Measurements from ENCODE around the gene DTX1.

DTX1 gene

DNA sequence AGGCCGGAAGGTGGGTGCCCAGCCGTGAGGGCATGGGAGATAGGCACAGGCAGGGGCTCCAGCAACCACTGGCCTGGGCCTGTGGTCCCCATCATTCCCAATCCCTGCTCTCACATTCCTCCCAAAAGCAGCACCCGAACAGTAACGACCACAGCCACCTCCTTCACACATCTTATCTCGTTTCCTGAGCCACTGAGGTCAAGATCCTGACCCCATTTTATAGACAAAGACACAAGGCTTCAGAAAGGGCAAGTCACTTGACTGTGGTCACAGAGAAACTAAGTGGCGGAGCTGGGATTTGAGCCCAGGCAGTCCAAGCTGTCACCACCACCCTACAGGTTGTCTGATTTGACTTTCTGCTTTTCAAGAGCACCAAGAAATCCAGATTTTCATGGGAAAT lies 38.9 kb downstream of the DTX1 start:
- no peak for DNase-seq

GRCh38 chr12:113096675-113097461 lies 40.3 kb downstream of the DTX1 start:
- no peak for DNase-seq

DNA sequence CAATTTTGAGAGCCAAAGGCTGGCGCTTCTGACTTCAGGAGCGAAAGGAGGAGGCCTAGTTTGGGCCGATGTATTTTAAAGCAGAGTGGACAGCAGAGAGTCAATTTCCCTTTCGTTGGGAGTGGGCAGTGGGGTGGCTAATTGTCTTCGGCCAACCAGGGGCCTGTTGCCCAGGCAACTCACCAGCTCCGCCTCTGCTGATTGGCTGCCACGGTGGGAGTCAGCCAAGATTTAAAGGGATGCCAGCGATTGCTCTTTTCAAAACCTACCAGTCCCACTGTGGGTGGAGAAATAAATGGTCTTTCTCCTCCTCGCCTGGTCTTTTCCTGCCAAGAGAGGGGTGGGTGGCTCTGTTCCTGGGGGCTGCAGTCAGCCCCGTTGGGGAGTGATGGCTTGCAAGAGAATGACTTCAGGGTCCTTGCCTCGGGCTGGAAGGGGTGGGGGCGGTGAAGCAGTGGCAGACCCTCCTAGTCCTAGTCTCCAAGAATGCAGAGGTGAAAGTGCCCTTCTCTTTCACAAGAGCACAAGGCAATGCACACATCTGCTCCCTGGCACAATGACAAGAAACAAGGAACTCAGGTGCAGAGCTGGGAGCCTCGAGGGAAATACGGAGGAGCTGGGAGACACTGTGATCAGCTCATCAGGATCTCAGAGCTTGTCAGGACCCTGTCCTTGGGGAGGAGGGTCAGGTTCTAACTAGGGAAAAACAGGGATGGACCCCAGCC lies 41.3 kb downstream of the DTX1 start:
- DNase-seq: peak; percentile 70

DNA sequence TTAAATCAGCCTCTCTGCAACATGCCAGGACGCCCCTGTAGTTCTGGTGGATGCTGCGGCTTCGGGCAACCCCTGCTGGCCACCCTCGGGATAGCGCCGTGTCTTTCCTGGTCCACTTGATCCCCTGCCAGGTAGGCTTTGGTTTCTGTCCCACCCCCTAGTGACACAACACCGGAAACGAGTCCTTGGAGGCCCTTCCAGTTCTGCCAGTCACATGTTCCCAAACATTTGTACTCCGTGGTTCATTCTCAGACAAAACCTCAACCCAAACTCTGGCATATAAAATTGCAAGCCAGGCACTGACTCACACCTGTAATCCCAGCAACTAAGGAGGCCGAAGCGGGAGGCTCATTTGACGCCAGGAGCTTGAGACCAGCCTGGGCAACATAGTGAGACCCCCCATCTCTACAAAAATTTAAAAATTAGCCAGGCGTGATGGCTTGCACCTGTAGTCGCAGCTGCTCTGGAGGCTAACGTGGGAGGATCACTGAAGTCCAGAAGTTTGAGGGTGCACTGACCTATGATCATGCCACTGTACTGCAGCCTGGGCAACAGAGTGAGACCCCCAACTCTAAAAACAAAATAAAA lies 42.0 kb downstream of the DTX1 start:
- DNase-seq: peak; percentile 69 to 70

DNA sequence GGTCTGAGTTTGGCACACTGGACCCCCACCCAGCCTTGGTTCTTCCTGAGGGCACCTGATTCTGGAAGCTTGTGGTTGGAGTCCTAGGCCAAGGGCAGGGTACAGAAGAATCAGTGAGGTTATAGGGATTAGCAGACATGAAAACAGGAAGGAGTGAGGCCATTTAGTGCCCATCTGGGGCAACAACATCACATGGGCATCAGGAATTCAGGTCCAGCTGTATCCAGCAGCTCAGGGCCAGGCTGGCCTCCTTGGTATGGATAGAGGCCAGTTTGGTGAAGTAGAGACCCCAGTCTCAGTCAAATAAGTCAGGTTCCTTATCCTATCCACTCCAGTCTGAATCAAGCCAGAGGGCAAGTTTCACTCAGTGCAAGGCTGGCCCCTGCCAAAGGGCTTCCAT lies 42.8 kb downstream of the DTX1 start:
- DNase-seq: no peak

DNA sequence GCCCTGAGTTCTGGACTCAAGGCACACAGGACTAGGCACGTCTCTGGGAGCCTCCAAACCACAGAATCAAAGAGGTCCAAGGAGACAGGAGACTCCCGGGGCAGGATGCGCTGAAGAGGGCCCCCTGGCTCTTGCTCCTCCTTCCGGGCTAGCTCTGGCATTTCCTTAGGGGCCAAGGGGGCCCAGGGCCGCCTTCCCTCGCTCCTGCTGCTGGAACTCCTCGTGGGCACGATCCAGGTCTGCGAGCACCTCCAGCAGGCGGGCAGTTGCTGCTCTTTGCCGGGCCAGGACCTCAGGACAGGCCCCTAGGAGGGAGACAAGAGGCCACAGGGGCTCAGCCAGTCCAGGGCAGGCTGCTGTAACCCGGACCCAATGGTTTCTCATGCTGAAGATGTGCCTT lies 43.2 kb downstream of the DTX1 start:
- DNase-seq: no peak

GRCh38 chr12:113101751-113102150 lies 45.2 kb downstream of the DTX1 start:
- no peak for DNase-seq

- no peak for DNase-seq
Measured at GRCh38 chr12:113102811-113103210, 46.3 kb downstream of the DTX1 start.

GRCh38 chr12:113103756-113104450 lies 47.4 kb downstream of the DTX1 start:
- DNase-seq: peak in 1 of 2 experiments; percentile 14

GRCh38 chr12:113104953-113105510 lies 48.5 kb downstream of the DTX1 start:
- DNase-seq: no peak

- no peak for DNase-seq
Measured at GRCh38 chr12:113105606-113106271, 49.2 kb downstream of the DTX1 start.

DNA sequence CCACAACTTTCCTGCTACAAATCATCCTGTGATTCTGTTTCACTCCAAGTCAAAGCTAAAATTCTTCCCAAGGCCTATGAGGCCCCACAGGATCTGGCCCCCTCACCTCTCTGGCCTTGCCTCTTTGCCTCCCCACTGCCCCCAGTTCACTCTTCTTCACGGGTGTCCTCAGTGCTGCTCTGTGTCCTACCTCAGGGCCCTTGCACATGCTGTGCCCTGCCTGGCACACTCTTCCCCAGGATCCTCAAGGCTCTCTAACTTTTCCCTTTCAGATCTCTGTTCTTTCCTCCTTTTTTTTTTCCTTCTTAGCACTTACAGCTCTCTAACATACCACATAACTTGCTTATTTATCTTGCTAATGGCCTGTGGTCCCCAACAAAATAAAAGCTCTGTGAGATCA lies 49.8 kb downstream of the DTX1 start:
- DNase-seq: no peak

DNA sequence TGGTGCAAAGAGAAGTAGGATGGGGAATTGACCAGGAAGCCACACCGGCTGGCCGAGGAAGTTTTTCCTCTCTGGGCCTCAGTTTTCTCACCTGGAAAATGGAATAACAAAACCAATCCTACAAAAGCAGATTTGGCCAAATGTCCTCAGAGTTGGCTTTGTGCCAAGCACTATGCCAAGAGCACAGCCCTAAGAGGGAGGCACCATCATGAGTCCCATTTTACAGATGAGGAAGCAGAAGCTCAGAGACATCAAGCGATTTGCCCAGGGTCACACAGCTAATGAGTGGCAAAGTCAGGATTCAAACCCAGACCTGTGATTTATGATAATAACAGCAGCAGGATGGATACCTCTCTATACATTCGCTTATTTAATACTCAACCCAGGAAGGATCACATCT lies 51.8 kb downstream of the DTX1 start:
- no peak for DNase-seq

DNA sequence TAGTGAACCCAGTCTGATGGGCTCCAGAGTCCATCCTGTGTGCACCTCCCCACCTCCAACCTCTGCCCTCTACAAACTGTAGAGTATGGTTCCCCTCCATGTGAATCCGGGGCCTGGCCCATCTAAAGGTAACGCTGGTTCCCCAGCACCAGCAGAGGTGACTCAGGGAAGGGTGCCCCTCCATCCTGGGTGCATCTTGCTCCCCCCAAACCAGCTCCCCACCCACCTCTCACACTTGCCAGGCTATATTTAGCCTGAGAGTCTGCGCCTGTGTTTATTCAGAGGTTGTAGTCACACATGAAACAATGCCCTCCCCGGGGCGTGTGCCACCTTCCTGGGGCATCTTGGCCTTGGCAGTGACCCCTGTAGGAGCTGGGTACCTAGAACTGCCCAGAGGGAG lies 52.8 kb downstream of the DTX1 start:
- DNase-seq: no peak

DNA sequence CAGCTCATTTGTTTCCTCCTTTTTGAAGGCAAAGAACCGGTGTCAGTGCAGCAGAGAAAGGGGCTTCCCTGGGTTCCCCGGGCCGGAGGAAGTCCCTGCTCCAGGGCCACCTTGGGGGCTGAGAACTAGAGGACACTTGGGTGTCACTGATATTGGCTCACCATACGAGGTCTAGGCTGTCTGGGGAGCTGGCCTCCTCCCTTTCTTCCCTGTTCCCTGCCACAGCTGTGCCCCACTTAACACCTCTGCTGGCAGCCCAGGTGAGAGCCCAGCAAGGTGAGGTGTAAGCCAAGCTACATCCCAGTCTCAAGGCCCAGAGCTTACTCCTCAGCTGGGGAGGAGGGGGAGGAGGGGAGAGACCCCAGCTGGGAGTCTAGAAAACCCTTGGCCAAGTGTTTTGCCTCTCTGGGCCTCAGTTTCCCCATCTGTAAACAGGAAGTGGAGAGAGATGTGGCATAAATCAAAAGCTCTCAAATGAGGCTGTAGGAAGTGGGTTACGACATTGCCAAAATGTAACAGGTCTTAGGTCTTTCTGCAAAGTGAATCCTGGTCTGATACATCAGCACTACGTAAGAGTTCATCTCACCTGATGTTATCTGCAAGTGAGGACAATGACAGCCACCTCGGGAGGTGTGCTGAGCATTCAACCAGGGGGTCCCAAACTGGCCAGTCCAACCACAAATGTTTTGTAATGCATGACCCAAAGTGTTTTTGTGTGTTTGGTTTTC lies 53.5 kb downstream of the DTX1 start:
- DNase-seq: no peak

GRCh38 chr12:113111247-113111646 lies 54.7 kb downstream of the DTX1 start:
- no peak for DNase-seq

DNA sequence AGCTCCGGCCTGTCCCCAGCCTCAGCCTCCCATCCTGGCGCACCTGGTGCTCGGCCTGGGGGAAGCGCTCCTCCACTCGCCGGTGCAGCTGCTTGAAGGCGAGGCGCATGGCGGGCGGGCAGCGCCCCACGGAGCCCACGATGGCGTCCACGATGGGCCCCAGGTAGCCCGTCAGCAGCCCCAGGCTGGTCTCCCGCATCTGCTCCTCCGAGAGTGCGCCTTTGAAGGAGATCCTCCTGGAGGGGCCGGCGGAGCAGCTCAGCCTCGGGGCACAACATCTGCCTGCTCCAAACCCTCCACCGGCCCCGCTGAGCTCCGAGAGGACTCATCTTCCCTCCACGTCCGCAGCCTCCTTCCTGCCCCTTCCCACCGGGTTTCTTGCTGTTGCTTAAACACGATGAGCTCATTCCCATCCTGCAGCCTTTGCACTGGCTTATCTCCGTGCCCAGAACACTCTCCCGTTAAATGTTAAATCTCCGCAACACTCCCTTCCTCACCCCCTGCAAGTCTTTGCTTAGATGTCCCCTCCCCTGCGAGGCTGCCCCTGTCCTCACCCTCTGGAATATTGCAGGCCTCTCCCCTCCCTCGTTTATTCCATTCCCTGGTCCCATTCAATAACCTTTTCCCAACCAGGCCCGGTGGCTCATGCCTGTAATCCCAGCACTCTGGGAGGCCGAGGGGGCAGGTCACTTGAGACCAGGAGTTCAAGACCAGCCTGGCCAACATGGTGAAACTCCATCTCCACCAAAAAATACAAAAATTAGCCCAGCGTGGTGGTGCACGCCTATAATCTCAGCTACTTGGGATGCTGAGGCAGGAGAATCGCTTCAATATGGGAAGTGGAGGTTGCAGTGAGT lies 55.7 kb downstream of the DTX1 start:
- DNase-seq: no peak

- no peak for DNase-seq
Measured at GRCh38 chr12:113113397-113113796, 56.9 kb downstream of the DTX1 start.

DNA sequence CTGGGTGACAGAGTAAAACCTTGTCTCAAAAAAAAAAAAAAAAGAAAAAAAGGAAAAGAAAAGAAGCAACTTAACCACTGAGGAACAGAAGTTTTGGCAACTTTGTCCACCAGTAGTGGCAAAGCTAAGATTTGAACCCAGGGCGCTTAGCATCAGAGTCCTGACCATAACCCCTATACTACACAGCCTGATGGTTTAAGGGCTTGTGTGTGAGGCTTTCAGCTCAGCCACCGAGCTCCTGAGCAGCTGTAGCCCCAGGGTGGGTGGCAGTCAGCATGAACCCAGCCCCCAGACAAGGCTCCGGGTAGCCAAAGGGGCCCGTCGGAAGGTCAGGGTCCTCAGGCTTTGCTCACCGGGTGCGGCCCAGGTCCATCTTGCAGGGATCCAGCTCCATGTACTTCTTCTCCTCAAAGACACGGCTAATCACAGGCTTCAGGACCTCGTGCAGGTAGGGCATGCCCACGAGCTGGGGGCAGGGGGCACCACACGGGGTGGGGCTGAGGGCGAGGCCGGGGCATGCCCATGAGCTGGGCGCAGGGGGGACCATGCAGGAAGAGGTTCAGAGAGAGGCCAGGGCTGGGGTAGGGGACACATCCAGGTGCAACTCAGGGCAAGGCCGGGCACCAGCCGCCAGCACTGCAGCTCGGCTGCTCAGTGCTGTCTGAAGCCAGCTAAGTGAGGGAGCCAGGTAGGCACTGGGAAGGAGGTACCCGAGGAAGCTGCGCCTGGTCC lies 58.1 kb downstream of the DTX1 start:
- no peak for DNase-seq

DNA sequence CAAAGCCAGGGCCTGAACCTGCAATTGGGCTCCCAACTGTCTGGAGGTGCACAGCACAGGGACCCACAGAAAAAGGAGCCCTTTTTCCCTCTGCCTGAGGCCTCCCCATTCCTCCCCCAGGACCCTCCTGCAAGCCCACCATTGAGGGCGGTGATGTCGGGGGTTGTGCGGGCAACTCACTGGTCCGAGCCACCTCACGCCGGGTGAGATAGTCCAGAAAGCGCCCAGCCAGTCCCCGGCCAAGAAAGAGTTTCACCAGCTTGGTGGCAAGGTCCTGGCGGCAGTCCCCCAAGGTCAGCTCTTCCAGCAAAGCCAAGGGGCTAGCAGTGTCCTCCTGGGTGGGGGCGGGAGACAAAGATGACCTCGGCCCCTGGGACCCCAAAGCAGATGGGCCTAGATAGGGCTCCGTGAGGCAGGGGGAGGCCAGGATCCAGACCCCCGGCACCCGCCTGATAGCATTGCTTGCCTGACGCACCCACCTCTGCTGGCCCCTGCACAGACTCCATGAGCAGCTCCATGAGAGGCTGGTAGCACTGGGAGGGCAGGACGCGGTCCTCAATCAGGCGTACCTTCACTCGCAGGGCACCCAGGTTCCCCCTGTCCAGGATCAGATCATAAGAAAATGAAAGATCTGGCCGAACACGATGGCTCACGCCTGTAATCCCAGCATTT lies 59.1 kb downstream of the DTX1 start:
- DNase-seq: no peak

Data from NCI-H524 (cell line).